Heart left ventricle (tissue), 13 donors: ENCODE measurements around the gene EYS.

Experiments
- CTCF ChIP-seq, 12 donors: fragments of 200-600 bp; sonication (generic) in 4 of 12; IDR thresholded peaks; one replicate each; pipeline versions ENCODE4 v1.5.0 to v1.8.0; 2018 to 2022; ENCODE audit warnings: antibody characterized with exemption in 12 of 12, mild to moderate bottlenecking in 5 of 12
- POLR2A ChIP-seq, 2 donors: fragments of 450-650 bp; IDR thresholded peaks; one replicate each; pipeline ENCODE4 v1.6.1; 2017; ENCODE audit warnings: antibody characterized with exemption in 2 of 2, mild to moderate bottlenecking in 2 of 2, moderate library complexity in 2 of 2
- donor health status: ischemic (EF 13 %, LVEDD 7.1; RV severe dilation, severe dysfunction).
- donor health status: DM: no; HTN: yes; CAD: no.
- donor health status: DM: no; HTN: no; CAD: no.
- donor health status: ischemic (EF 25% LVEDD 6.9; RV normal size, moderate dysfunction).
- donor health status: ischemic (EF 25% LVEDD 5.7; RV mildly dilated, moderate dysfunction).
- donor health status: ischemic (EF 35%, LVEDD 5.7; RV mildly dilated, moderate dysfunction).
- donor health status: nonischemic (EF 11% LVEDD 7.7; RV severe dilation, severe dysfunction).
- donor health status: DM: yes; HTN: yes; CAD: no.
- donor health status: PGD.
- donor health status: ischemic (EF 29% LVEDD 5.4; RV normal size, mild dysfunction).
- donor health status: nonischemic (EF 23%, LVEDD 6.1; RV moderate dilation, normal function).

GRCh38 chr6:64227863-64228262, 1479.2 kb downstream of the EYS start:
- no peak for TF ChIP-seq CTCF (IDR thresholded peaks at IDR 0.05)
- no peak for TF ChIP-seq POLR2A (IDR thresholded peaks at IDR 0.05)
